HG02884 (cell line): ENCODE results near the gene GRM7.

Experiments
- ATAC-seq: cut with Tn5 transposase; IDR thresholded peaks from one replicate; pipeline ENCODE4 v1.9.1; 2021; ENCODE audit warnings: mild to moderate bottlenecking, moderate library complexity; ENCODE audit not compliant: unreplicated experiment

The GRM7 gene

DNA sequence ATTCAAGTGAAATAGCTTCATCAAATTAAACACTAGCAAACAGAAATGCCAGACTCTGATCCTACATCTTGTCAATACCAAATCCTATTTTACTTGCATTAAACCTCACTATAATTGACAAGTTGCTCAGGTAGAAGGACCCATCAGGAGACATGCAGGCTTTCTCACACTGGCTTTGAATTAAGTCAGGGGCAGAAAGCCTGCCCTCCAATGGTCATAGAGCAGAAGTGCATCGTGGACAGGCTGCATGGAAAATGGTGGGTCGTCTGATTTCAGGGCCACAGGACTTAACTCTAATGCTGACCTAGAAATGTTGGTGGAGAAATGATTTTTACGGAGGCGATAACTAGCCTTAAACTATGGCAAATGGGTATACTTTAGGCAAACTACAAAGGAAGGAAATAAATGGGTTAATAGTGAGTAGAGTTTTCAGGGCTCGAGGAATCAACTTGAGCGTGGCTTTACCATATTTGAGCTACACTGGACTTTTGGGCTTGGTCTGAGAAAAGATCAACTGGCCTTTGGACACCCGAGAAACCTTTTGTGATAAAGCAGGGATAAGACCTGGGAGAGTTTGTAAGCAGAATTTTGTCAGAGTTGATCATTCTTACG, 283.9 kb downstream of the GRM7 start:
- peak; percentile 74 for ATAC-seq

DNA sequence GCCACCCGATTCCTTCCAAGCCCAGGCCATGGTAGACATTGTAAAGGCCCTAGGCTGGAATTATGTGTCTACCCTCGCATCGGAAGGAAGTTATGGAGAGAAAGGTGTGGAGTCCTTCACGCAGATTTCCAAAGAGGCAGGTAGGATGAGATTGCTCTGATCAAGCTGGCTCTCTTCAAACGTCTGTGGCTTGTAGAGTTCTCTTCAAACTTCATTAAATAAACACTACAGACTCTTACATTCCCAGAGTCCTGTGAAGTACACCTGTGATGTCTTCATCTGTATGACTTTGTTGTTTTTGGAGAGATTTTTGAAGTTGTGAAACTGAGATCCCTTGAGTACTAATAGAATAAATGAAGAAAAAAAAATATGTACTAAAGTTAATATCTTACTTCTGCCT, 285.6 kb downstream of the GRM7 start:
- ATAC-seq: no peak

DNA sequence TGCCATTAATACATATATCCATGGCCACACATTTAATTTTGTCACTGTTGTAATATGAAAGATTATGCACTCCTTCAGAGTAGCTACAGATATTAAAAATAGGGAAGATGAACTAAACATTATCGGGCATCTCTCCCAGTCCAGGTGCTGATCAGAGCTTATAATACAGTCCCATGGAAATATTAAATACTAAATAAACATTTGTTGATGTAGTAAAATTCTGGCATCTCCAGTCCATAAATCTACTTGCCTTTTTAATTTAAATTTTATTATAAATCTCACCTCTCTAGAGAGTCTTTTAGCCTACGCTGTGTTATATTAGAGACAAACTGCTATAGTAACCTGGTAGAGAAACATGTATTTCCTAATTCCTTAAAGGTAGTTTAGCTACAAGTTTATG, 297.6 kb downstream of the GRM7 start:
- no peak for ATAC-seq

DNA sequence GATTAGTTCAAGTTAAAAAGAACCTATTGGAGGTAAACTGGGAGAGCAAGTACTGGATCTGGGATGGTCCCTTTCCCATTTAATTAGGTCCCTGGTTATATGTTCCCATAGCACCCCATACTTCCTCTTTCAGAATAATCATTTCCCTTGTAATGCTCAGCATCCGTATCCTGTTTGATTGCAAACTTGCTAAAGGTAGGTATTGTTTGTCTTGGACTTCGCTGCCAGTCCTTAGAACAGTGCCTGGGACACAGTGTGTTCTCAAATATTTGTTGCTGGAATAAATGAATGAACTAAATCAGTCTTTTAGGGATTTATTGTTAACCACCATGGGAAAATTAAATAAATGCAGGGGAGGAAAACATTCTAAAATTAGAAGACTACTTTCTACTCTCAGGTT, 299.8 kb downstream of the GRM7 start:
- no peak for ATAC-seq

DNA sequence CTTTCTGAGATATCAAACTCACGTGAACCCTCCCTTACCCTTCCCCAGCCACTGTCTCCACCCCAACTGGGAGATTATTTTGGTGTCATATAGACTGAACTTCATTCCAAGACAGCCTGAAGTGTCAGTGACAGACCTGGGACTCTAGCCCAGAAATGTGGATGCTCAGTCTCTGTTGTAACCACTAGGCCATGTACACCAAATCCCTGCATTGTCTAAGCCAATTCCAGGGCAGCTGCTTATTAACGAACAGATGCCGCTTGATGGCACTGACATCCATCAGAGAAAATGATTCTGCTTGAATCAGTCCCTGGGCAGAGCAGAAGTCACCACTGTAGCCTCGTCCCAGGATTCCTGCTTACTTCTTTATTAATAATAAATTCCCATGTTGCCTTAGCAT, 305.5 kb downstream of the GRM7 start:
- no peak for ATAC-seq

DNA sequence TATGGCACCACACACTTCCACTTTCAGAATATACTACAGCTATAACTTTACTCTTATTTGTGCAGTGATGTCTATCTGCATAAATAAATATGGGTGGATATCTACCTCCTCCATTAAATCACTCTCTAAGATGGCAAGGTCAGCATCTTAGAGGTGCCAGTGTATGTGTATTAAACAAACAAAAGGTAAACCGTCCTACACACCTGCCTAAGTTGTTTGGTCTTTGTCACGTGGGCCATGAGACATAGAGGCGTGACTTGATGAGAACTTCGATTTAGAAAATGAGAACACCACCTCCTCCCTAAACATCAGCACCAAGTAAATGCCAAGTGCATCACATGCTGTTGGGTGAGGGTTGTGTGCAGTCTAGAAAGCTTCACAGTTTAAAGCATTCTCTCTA, 310.6 kb downstream of the GRM7 start:
- no peak for ATAC-seq

DNA sequence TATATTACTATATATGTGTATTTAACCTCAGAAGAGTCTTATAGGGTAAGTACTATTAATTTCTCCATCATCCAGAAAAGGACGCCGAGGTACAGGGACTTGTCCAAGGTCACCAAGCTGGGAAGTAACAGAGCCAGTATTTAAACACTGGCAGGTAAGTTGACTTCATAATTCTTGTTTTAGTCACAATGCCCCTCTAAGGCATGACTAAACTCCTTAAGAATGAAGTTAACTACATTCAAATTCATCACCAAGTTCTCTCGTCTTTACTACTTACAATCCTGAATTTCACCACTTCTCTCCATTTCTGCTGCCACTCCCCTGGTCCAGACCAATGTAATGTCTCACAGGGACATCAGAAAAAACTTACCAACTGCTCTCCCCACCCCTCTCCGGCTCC, 312.1 kb downstream of the GRM7 start:
- no peak for ATAC-seq

DNA sequence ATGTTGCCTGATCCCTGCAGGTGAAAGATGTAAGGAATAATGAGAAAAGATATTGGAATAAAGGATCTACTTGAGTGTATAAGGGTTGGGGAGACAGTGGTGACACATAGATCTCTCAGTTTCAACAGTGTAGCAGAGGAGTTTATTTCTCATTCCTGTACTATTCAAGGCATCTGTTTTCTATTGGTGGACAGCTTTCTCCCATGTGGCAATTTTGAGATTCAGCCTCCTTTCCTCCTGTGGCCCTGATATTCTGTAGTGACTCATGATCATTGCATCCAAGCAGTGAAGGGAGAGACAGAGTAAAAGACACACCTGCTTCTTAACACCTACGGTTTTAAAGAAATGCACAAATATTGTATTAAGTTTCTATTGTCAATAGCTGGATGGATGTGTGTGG, 327.6 kb downstream of the GRM7 start:
- ATAC-seq: no peak

DNA sequence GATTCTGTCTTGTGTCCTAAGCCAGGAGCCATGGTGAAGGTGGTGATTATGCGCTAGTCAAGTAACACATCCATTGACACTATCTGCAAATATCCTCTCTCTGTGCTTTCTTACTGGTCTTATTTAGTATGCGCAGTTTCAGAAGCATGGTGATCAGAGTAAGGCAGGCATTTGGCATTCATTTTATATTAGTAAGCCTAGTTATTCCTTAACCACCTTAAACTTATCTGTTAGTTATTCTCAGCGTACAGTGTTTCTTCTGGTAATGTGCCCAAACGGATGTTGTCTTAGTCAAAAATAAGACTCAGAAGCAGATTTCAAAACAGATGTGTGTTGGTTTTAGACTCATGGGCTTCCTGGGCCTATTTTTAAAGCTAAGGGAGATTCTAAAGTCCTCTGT, 329.2 kb downstream of the GRM7 start:
- no peak for ATAC-seq

DNA sequence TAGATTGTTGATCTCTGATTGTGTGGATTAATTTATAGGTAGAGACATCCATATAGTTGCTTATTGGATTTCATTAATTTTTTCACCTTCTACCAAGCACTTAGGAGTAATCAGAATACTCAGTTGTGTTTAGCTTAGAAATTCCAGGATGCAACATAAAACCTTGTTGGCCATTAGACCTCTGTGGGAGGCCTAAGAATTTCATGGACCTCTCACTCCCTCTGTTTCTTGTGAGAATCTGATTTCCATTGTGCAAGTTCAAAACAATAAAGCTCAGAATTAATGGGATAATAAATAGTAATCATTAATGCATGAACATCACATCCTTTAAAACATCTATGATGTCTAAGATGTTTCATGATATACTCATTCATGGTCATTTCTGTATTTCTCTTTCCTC, 332.4 kb downstream of the GRM7 start:
- no peak for ATAC-seq

DNA sequence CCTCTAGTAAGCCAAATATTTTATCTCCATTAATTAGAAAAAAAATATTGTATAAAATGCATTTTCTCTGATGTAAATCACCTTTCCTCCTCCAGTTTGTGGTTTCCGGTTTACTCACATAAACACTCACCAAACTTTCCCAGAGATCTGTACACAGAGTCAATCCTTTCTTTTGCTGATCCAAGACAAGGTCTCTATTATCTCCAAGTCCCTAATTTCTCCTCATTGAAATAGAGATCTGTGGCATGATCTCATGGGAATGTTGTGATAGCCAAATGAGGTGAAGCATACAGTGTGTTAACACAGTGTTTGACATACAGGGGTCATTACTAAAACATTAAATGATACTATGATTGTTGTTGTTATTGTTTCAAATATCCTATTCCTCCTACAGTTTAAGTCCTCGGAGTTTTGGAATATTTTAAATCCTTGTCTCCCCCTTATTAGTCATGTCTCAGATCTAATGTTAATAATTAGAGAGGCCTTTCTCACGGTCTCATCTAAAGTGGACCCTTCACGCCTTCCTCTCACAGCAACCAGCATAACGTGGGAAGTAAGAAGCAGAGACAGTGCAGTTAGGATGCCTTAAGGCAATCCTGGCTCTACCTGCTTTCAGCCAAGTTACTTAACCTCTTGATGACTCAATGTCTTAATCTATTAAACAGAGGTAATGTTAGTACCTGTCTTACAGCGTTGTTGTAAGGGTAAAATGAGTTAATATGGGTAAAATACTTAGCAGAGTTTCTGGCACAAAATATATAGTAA, 333.3 kb downstream of the GRM7 start:
- ATAC-seq: no peak

DNA sequence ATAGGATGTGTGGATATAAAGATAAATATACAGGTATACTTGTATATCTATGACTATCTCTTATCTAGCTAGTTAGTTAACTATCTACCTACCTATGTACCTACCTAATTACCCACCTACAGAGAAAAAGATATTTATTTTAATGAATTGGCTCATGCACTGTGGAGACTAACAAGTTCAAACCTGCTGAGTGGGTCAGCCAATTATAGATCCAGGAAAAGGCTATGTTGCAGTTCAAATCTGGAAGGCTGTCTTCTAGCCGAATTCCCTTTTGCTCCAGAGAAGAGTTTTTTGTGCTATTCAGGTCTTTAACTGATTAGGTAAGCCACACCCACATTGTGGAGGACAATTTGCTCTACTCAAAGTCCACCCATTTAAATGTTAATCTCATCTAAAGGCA, 335.0 kb downstream of the GRM7 start:
- no peak for ATAC-seq

DNA sequence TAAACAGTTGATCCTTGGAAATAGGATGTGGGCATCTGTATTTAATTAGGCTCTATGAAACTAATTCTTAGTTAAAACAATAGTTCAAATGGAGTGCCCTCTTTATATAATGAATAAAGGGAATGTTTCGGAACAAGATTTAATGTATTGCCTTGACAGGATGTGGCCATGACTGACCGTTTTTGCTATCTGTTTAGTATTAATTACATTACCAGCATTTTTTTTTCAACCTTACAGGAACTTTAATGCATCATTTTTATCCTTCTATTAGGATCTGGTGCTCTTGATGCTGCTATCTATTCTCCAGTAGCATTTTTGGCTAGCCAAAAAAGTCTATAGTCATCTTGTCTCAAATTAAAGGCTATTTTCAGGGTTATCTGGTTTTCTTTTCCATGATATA, 340.9 kb downstream of the GRM7 start:
- no peak for ATAC-seq

DNA sequence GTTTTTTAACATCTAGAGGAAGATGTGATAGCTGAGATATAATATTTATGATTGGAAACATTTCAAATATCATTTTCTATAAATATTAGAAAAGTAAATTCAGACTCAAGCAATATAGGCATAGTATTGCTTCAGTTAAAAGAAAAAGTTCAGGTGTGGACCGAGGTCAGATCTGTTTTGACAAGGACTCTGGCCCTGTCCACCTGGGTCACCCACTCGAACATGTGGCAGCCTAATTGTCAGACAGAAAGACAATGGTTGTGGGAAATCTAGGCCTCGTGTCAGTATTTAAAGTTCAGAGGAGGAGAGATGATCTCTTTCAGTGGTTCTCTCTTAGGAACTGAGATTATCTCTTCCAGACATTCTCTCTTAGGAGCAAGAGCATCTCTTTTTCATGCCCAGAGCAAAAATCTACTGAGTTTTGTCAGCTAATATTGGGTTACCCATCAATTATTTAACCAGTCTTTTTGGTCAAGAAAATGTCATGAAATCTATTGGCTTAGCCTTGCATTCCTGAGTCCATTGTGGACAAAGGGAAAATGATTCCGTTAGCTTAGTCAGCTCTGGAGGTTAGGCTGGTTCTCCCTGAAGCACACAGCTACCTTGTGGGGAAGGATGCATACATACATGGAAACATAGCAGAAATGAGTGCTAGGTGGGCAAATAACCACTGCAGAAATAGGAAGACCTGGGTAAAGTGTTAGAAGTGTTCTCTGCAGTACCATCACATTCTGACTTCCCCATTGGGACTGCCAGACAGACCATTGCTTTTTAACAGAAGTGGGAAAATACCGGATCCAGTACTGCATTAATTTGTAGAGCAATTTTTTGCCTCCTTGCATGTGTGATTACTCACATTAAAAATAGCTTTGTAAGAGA, 343.3 kb downstream of the GRM7 start:
- ATAC-seq: no peak

DNA sequence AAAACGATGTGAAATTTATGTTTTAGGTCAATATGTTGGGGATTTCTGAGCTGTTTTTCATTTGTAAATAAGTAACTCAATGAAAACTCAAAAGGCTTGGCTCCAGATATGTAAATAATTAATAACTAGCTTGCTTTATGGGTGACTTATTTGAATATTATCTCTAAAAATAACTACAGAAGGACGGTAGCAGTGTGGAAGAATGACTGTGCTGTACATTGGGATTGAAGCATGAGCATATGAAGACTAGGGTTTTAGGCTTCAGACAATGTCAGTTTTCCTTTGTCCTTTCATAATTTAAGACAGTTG, 343.9 kb downstream of the GRM7 start:
- ATAC-seq: no peak

DNA sequence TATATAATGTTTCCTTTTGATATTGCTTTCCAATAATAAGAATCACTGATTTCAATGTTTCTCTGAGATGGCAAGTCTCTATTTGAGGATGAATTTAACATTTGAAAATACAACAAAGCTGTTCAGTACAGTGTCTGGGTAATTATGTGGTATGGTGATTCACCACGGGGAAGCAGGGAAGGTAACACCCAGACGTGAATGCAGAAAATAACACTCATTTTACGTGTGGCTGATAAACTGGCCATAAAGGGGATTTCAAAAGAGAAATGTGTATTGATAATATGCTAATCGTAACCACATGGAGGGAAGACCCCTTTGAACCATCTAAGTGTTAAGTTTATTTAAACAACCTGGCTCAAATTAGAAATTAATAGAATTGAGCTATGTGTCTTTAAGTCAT, 344.6 kb downstream of the GRM7 start:
- ATAC-seq: no peak

DNA sequence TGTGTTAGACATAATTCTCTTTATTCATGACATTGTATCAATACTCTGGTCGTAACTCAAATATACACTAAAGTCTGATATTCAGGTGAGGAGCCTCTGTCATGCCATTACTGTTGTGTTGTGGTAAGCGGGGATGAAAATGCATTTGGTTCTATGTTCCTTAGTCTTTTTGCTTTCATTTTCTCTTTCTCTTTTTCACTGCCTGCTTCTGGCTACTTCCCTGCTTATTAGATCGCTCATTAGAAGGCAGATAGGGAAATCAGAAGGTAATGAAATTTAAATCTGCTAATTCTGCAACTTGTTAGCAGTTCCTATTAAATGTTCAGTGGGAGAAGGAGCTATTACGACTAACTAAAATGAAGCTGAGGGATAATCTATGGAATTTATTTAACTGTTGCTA, 345.0 kb downstream of the GRM7 start:
- peak; percentile 72 for ATAC-seq

DNA sequence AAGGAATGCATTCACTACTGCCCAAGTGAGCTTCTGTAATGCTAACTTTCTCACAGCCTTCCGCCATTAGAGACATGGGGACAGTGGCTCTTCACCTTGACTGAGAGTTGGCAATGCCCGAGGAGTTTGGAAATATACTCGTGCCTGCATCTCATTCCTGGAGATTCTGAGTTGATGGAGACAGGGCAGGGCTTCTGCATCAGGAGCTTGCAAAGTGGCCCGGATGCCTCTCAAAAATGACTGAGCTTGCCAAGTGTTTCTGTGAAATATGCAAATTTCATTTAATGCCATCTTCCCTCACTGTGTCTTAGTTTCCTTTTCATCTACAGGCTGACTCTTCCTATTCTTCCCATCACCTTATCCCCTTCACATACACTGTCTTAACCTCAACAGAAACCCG, 346.2 kb downstream of the GRM7 start:
- ATAC-seq: no peak

DNA sequence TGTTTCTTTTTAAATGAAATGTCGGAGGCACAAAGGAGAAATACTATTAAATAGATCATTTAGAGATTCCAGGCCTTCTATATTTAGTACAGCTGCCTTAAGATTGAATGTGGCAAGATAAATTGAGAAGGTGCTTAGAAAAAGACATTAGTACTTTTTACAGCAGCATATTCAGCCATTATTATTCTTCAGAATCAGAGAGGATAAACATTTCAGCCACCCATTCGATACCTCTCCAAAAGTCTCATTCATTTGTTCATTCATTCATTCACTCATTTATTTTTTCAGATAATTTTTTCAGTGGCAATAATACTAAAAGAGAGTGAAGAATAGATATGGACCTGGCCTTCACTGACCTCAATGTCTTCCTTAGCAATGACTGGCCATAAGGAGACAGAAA, 347.0 kb downstream of the GRM7 start:
- no peak for ATAC-seq

DNA sequence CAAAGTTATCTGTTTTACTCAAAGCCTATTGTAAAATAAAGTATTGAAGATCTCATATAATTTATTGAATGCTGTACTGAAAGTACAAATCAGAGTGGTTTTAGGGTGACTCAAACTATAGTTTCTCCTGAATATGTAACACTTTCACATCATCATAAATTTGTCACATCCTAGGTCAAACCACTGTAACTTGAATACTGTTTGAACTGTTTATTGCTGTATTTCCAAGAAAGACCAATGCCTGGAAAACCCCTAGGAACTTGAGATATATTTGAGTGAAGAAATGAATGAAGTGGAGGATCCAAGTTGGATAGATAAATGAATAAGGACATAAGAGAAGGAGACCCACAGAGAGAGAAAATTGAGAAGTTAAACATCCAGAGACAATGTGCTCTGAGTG, 348.2 kb downstream of the GRM7 start:
- ATAC-seq: no peak

DNA sequence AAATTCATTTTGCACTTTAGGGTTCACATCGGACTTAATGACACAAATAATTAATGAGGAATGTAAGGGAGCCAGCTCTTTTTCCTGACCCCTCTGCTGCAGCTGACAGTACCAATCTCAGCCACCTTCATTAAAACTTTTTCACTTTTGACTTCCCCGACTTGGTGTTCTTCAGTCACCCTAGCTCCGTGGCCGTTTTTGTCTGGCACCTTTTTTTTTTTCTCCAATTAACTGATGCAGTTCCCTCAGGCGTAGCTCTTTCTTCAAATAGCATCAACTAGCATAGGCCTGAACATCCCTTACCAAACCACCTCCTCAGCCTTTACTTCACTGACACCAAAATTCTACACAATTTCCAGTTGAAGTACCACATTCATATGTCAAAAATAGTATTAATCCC, 350.8 kb downstream of the GRM7 start:
- no peak for ATAC-seq

DNA sequence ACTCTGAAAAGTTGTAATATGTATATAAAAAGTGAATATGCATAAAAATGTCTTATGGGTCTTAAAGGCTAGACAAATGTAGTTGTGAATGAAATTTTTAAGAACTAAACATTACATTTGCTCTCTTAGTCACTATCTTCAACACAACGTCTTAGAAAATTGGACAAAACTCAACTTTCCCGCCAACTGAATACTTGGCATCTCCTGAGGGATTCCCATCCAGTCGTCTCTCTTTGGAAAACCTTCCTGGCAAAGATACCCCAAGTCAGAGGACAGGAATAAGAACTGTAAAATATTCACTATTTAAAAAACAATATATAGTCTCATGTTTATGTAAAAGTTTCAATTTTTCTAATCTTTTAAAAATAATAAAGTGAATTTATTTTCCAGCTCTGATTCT, 354.8 kb downstream of the GRM7 start:
- ATAC-seq: no peak
